HTERT RPE-1 (cell line): ENCODE measurements around the gene OR2F1.
"Not testable (repeated sequence)": the region's sequence is repeated elsewhere in the genome, so short reads cannot be mapped to it uniquely, and the experiment has no call there.

Experiments used
- in situ Hi-C: fragments of 300-500 bp; cut with MboI; formaldehyde crosslinking; loops from 4 replicates; pipeline ENCODE4 v1.14.3; 2020; ENCODE audit warnings: low sequenced_read_pairs

Gene OR2F1

GRCh38 chr7:144006029-144006691, 51.5 kb downstream of the OR2F1 start:
- in situ Hi-C loops = no loop called here

- in situ Hi-C loops = no loop called here
Measured at GRCh38 chr7:144006692-144007042, 52.0 kb downstream of the OR2F1 start.

GRCh38 chr7:144009361-144009760, 54.7 kb downstream of the OR2F1 start:
- in situ Hi-C loops = no loop called here

GRCh38 chr7:144010061-144010460, 55.4 kb downstream of the OR2F1 start:
- in situ Hi-C loops = not testable (repeated sequence)

GRCh38 chr7:144010821-144011220, 56.2 kb downstream of the OR2F1 start:
- in situ Hi-C loops = not testable (repeated sequence)

- in situ Hi-C loops = no loop called here
Measured at GRCh38 chr7:144011458-144012230, 57.0 kb downstream of the OR2F1 start.
